Natural killer cell (primary cell): ENCODE data around the gene FTO. TPM values are rescaled to one million over a fixed set of nuclear protein-coding genes. Genes with fewer than 3 reads are reported as not detected.

Experiments
- ATAC-seq, 3 donors: fragments of 150-1000 bp in 2 of 3; fragments of 200-7000 bp in 1 of 3; cut with Tn5 transposase; 1 replicate in 1 of 3; 2 replicates in 2 of 3; pipeline ENCODE4 v1.10.0; 2021; ENCODE audit warnings: mild to moderate bottlenecking in 2 of 3, moderate library complexity in 2 of 3
- DNase-seq, 2 donors: peaks; one replicate each; pipeline versions ENCODE4 v3.0.0 to v3.0.0-alpha.2; 2013 to 2021; ENCODE audit warnings: mixed read lengths in 1 of 2
- H3K27ac ChIP-seq: one replicate; pipeline ENCODE4 v1.5.1; 2013; ENCODE audit warnings: mild to moderate bottlenecking, low read length
- H3K27me3 ChIP-seq: one replicate; pipeline ENCODE4 v1.6.1; 2013; ENCODE audit warnings: low read length; ENCODE audit not compliant: control insufficient read depth, insufficient read depth
- H3K36me3 ChIP-seq: one replicate; pipeline ENCODE4 v1.6.1; 2013; ENCODE audit warnings: low read length; ENCODE audit not compliant: control insufficient read depth, insufficient read depth
- H3K4me1 ChIP-seq: one replicate; pipeline ENCODE4 v1.6.1; 2013; ENCODE audit warnings: low read length; ENCODE audit not compliant: control insufficient read depth, insufficient read depth
- H3K4me3 ChIP-seq: one replicate; pipeline ENCODE4 v1.5.1; 2013; ENCODE audit warnings: low read length
- H3K9me3 ChIP-seq: one replicate; pipeline ENCODE4 v1.6.1; 2013; ENCODE audit warnings: low read length; ENCODE audit not compliant: control insufficient read depth, insufficient read depth
- H3K27ac Mint-ChIP-seq, 2 donors: one replicate each; pipeline ENCODE4 v1.8.0; 2022; ENCODE audit warnings: mild to moderate bottlenecking in 2 of 2, mixed read lengths in 2 of 2, moderate library complexity in 1 of 2
- H3K27me3 Mint-ChIP-seq, 2 donors: one replicate each; pipeline ENCODE4 v1.8.0; 2022; ENCODE audit warnings: low read depth in 2 of 2, mixed read lengths in 2 of 2
- H3K36me3 Mint-ChIP-seq: one replicate; pipeline ENCODE4 v1.8.0; 2022; ENCODE audit warnings: mixed read lengths
- H3K4me1 Mint-ChIP-seq, 2 donors: one replicate each; pipeline ENCODE4 v1.8.0; 2022; ENCODE audit warnings: mixed read lengths in 2 of 2
- H3K4me3 Mint-ChIP-seq: one replicate; pipeline ENCODE4 v1.8.0; 2022; ENCODE audit warnings: mild to moderate bottlenecking, moderate library complexity, mixed read lengths
- H3K9me3 Mint-ChIP-seq, 2 donors: one replicate each; pipeline ENCODE4 v1.8.0; 2022; ENCODE audit warnings: mixed read lengths in 2 of 2
- WGBS: methylation state at CpG from one replicate; pipeline ENCODE4 v1.1.7; 2013; ENCODE audit warnings: missing lambda C conversion rate; ENCODE audit not compliant: insufficient coverage; 5-methylcytosine and 5-hydroxymethylcytosine counted together
- intact Hi-C: fragments of 100-400 bp; cut with micrococcal nuclease; formaldehyde crosslinking; loops from one replicate; pipeline ENCODE4 v1.14.2; 2022
- total RNA-seq, 4 donors: library from RNA; stranded (reverse); fragments of 120-200 nt in 1 of 4; gene quantifications; one replicate each; pipeline versions ENCODE4 v1.2.3 to v1.2.4, GENCODE V29; 2013 to 2022
- TF ChIP-seq, protein P1 (sequence below): fragments of 200-600 bp; IDR thresholded peaks from one replicate; pipeline ENCODE4 v1.8.0; 2022; ENCODE audit warnings: antibody characterized with exemption

FTO gene
- total RNA-seq, 3 donors from 2014 or later (not counting 1 experiment from before 2014, with no cell fraction given) = 55.4 to 70.5 (median 55.4) TPM

DNA sequence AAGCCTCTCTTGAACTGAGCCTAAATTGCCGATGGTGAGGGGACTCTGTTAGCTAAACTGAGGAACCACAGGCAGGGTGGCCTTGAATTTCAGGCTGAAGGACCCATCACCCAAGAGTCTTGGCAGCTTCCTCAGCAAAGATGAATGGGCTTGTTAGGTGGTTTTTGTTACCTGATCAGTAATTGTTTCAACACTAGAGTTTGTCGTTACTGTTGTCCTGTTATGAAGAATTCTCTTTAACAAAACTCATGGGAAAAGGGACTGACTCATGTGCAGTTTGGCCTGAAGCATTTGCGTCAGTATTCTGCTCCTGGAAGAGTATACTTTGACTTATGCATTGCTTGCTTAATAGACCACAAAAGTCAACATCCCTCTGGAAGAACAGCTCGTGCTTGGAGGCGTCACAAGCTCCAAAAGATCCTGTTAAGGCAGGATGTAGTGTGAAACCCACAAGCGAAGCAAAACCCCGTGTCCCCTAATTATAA, 376.6 kb downstream of the FTO start:
- DNase-seq (no peak), ATAC-seq (no peak)
- H3K9me3 ChIP-seq = no peaks in the 10 kb centered on the region
- TF ChIP-seq, protein P1, sequence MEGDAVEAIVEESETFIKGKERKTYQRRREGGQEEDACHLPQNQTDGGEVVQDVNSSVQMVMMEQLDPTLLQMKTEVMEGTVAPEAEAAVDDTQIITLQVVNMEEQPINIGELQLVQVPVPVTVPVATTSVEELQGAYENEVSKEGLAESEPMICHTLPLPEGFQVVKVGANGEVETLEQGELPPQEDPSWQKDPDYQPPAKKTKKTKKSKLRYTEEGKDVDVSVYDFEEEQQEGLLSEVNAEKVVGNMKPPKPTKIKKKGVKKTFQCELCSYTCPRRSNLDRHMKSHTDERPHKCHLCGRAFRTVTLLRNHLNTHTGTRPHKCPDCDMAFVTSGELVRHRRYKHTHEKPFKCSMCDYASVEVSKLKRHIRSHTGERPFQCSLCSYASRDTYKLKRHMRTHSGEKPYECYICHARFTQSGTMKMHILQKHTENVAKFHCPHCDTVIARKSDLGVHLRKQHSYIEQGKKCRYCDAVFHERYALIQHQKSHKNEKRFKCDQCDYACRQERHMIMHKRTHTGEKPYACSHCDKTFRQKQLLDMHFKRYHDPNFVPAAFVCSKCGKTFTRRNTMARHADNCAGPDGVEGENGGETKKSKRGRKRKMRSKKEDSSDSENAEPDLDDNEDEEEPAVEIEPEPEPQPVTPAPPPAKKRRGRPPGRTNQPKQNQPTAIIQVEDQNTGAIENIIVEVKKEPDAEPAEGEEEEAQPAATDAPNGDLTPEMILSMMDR = no peak
- Mint-ChIP-seq H3K4me3 (no peak overlapping the region), H3K36me3 (no peaks in the 10 kb centered on the region), H3K27ac (no peak overlapping the region), H3K27me3 (no peaks in the 10 kb centered on the region), H3K9me3 (no peaks in the 10 kb centered on the region), H3K4me1 (peaks cover 5% of the 10 kb centered on the region in 2 donors)
- no peak overlapping the region for H3K4me3 ChIP-seq
- WGBS = 91% methylated on average over 5 of the region's 7 CpGs
- no peaks in the 10 kb centered on the region for H3K4me1 ChIP-seq
- H3K27ac ChIP-seq = no peak overlapping the region
- intact Hi-C loops = no loop called here
- H3K27me3 ChIP-seq = no peaks in the 10 kb centered on the region
- H3K36me3 ChIP-seq = no peaks in the 10 kb centered on the region

DNA sequence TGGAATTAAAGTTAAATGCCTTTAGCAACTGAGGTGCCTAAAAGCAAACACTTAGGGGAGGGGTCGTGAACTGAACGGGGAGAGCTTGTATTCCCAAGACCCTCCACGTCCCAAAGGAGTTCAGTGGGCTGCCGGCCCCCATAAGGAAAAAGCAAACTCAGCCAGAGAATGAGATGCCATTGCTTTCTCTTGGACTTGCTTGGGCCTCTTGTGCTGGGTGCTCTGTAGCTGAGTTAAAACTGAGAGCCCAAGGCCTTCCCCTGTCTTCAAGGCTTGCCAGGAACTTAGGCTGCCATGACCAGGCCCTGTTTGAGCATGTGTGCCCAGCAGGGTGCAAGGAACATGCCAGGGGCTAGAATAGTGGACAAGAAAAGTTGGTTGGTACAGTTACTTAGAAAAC, 382.8 kb downstream of the FTO start:
- peaks cover 0 to 3% of the 10 kb centered on the region in 2 donors for H3K9me3 Mint-ChIP-seq
- no peaks in the 10 kb centered on the region for H3K27me3 Mint-ChIP-seq
- no peaks in the 10 kb centered on the region for H3K27me3 ChIP-seq
- H3K4me3 Mint-ChIP-seq = no peak overlapping the region
- H3K4me1 Mint-ChIP-seq = peaks cover 0 to 5% of the 10 kb centered on the region in 2 donors
- no peaks in the 10 kb centered on the region for H3K9me3 ChIP-seq
- H3K27ac ChIP-seq = no peak overlapping the region
- H3K36me3 ChIP-seq = no peaks in the 10 kb centered on the region
- DNase-seq = no peak
- no peak overlapping the region for H3K27ac Mint-ChIP-seq
- no peaks in the 10 kb centered on the region for H3K4me1 ChIP-seq
- no peaks in the 10 kb centered on the region for H3K36me3 Mint-ChIP-seq
- no peak overlapping the region for H3K4me3 ChIP-seq
- WGBS = 96% methylated on average over 4 of the region's 4 CpGs
- intact Hi-C loops = no loop called here
- TF ChIP-seq, protein P1 = no peak
- no peak for ATAC-seq

DNA sequence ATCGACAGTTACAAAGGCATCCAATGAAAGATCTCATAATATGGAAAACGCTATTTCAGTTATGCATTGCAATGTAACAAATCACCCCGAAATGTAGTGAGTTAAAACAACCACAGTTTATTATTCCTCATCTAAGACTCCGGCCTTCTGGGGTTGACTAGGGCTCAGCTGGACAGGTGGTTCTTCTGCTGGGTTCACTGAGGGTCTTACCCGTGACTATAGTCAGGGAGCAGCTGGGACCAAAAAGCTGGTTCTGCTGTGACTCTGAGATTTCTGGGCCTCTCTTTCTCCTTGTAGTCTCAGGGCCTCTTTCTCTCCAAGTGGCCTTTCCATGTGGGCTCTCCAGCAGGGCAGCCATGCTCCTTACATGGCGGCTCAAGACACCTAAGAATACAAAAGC, 386.6 kb downstream of the FTO start:
- H3K9me3 Mint-ChIP-seq = peaks cover 0 to 3% of the 10 kb centered on the region in 2 donors
- intact Hi-C loops = no loop called here
- Histone ChIP-seq H3K36me3 (no peaks in the 10 kb centered on the region), H3K9me3 (no peaks in the 10 kb centered on the region), H3K27me3 (no peaks in the 10 kb centered on the region), H3K27ac (no peak overlapping the region), H3K4me3 (no peak overlapping the region), H3K4me1 (no peaks in the 10 kb centered on the region)
- ATAC-seq = no peak
- DNase-seq = no peak
- H3K27ac Mint-ChIP-seq = no peak overlapping the region
- no peaks in the 10 kb centered on the region for H3K4me1 Mint-ChIP-seq
- H3K27me3 Mint-ChIP-seq = no peaks in the 10 kb centered on the region
- no peaks in the 10 kb centered on the region for H3K36me3 Mint-ChIP-seq
- WGBS = 96% methylated on average over 6 of the region's 6 CpGs
- no peak overlapping the region for H3K4me3 Mint-ChIP-seq
- TF ChIP-seq, protein P1 = no peak

DNA sequence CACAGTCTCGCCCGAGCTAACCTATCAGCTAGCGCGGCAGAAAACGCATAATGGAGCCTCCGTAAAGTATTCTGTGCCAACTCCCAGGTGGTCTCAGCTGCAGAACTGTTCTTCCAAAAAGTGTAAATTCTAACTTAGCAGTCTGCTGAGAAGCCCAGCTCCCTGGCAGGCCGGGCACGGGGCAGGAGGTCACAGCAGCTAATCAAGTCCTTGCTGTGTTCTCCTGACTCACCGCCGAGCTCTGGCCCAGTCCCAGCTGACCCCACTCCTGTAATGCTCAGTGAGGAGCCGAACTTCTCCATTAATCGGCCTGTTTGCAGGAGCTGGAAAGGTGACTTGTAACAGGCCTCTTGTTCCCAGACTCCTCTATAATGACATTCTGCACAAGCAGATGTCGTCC, 389.3 kb downstream of the FTO start:
- H3K4me3 Mint-ChIP-seq = no peak overlapping the region
- intact Hi-C loops = no loop called here
- 97% methylated on average over 13 of the region's 13 CpGs for WGBS

More for the DNA sequence above, 389.3 kb downstream of the FTO start:
- no peaks in the 10 kb centered on the region for H3K27me3 Mint-ChIP-seq
- Histone ChIP-seq H3K9me3 (no peaks in the 10 kb centered on the region), H3K36me3 (no peaks in the 10 kb centered on the region), H3K4me3 (no peak overlapping the region), H3K27ac (no peak overlapping the region), H3K4me1 (no peaks in the 10 kb centered on the region), H3K27me3 (no peaks in the 10 kb centered on the region)
- peaks cover 0 to 3% of the 10 kb centered on the region in 2 donors for H3K9me3 Mint-ChIP-seq
- no peak overlapping the region for H3K27ac Mint-ChIP-seq
- H3K4me1 Mint-ChIP-seq = no peaks in the 10 kb centered on the region
- TF ChIP-seq, protein P1 = no peak
- H3K36me3 Mint-ChIP-seq = no peaks in the 10 kb centered on the region
- ATAC-seq = no peak
- no peak for DNase-seq
